ENCODE results near the gene PRPF31. TPM values are rescaled to one million over a fixed set of nuclear protein-coding genes. Genes with fewer than 3 reads are reported as not detected.
A peak's percentile ranks its signal among the peaks of the same experiment; 100 is the strongest.

Gene PRPF31
- total and polyA plus RNA-seq, 2 of the 4 experiments (the other 2 are of a cell fraction): 65.4 to 66.1 TPM

GRCh38 chr19:54165222-54165621 is 49.7 kb downstream of the PRPF31 start:
- peak overlapping the region; percentile 65 for H2AK9ac ChIP-seq (replicated peaks; ENCODE audit: low read depth, low read length, poor library complexity)
- no peak overlapping the region for H3K9ac ChIP-seq (ENCODE audit: low read depth, low read length)
- H3K23ac ChIP-seq (ENCODE audit: low read depth, low read length): no peak overlapping the region
- no peaks in the 10 kb centered on the region for H3K27me3 ChIP-seq (ENCODE audit: control insufficient read depth, insufficient read depth, low read length)
- H3K14ac ChIP-seq (replicated peaks; ENCODE audit: low read depth, low read length): no peak overlapping the region
- H3K79me1 ChIP-seq (ENCODE audit: low read depth in 1 of 2, low read length in 2 of 2): peaks cover 0 to 15% of the 10 kb centered on the region in 2 experiments; a peak in 1 of 4 replicates
- ATAC-seq (ENCODE audit: low read depth) (no peak), DNase-seq (no peak)
- no peak overlapping the region for H3K4me3 ChIP-seq (ENCODE audit: insufficient read depth, low read depth, low read length)
- no peak overlapping the region for H2BK15ac ChIP-seq (ENCODE audit: low read depth, low read length)
- H2BK20ac ChIP-seq (ENCODE audit: low read depth, low read length): no peak overlapping the region
- WGBS, 2 experiments (ENCODE audit: extremely low coverage in 2 of 2, insufficient read length in 1 of 2): 92% methylated on average over 22 of the region's 25 CpGs; no CpG with 5 or more reads in 1 of the 2 experiments
- intact Hi-C loops (cut with micrococcal nuclease): no loop called here
- dilution Hi-C loops (cut with HindIII; ENCODE audit: low sequenced_read_pairs, unreplicated experiment): no loop called here
- H2BK120ac ChIP-seq (ENCODE audit: low read depth, low read length): no peak overlapping the region
- no peaks in the 10 kb centered on the region; the same call in 1 of the 2 replicates for H3K9me1 ChIP-seq (ENCODE audit: insufficient read depth, low read length)
- no peak overlapping the region for H4K91ac ChIP-seq (ENCODE audit: insufficient read depth, low read depth, low read length)
- H3K27ac ChIP-seq (ENCODE audit: insufficient read depth, low read length): no peak overlapping the region
- H3K4me1 ChIP-seq (ENCODE audit: control insufficient read depth, insufficient read depth, low read length): peaks cover 6% of the 10 kb centered on the region; the same call in 1 of the 2 replicates
- ChIA-PET POLR2A (ENCODE audit: unreplicated experiment) (no interaction called here), CTCF (no interaction called here)
- BruUV-seq (replicated peaks): no TSS peak
- no peaks in the 10 kb centered on the region for H3K9me3 ChIP-seq (ENCODE audit: control insufficient read depth, insufficient read depth, low read length)
- no peak overlapping the region for H2BK5ac ChIP-seq (ENCODE audit: low read depth, low read length, poor library complexity, severe bottlenecking)
- H3K18ac ChIP-seq (ENCODE audit: low read depth, low read length): no peak overlapping the region
- H2AK5ac ChIP-seq (ENCODE audit: low read depth, low read length): no peak overlapping the region
- H3K56ac ChIP-seq (ENCODE audit: extremely low read depth, insufficient read depth, low read length): no peak overlapping the region
- H4K5ac ChIP-seq (ENCODE audit: low read depth, low read length): no peak overlapping the region
- H3K4ac ChIP-seq (ENCODE audit: low read depth, low read length): no peak overlapping the region
- H4K20me1 ChIP-seq (ENCODE audit: insufficient read depth, low read length): no peaks in the 10 kb centered on the region
- in situ Hi-C loops (cut with MboI; ENCODE audit: low sequenced_read_pairs): no loop called here
- H2AFZ ChIP-seq (replicated peaks; ENCODE audit: low read length, poor library complexity): no peak overlapping the region
- H3K36me3 ChIP-seq (ENCODE audit: control insufficient read depth, insufficient read depth, low read length): no peaks in the 10 kb centered on the region
- H3K4me2 ChIP-seq (ENCODE audit: low read depth, low read length): no peak overlapping the region
- TF ChIP-seq MAZ (IDR thresholded peaks at IDR 0.05; ENCODE audit: borderline replicate concordance, low read depth, low read length): no peak
- no peak for TF ChIP-seq CHD1 (IDR thresholded peaks at IDR 0.05; ENCODE audit: low read depth, low read length)
- TF ChIP-seq RCOR1 (IDR thresholded peaks at IDR 0.05; ENCODE audit: insufficient replicate concordance, low read length): no peak
- TF ChIP-seq MXI1 (IDR thresholded peaks at IDR 0.05; ENCODE audit: borderline replicate concordance, low read depth, low read length): no peak
- no peak for TF ChIP-seq RAD21 (IDR thresholded peaks at IDR 0.05; ENCODE audit: low read length)
- TF ChIP-seq, protein P1, sequence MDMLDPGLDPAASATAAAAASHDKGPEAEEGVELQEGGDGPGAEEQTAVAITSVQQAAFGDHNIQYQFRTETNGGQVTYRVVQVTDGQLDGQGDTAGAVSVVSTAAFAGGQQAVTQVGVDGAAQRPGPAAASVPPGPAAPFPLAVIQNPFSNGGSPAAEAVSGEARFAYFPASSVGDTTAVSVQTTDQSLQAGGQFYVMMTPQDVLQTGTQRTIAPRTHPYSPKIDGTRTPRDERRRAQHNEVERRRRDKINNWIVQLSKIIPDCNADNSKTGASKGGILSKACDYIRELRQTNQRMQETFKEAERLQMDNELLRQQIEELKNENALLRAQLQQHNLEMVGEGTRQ (IDR thresholded peaks at IDR 0.05; ENCODE audit: low read depth, low read length): no peak
- TF ChIP-seq POLR2A (IDR thresholded peaks at IDR 0.05; ENCODE audit: low read depth, low read length): no peak
- no peak for TF ChIP-seq RFX5 (IDR thresholded peaks at IDR 0.05; ENCODE audit: low read depth, low read length)
- TF ChIP-seq MAFK (IDR thresholded peaks at IDR 0.05; ENCODE audit: low read depth, low read length): no peak
- TF ChIP-seq CTCF (conservative IDR thresholded peaks at IDR 0.05; ENCODE audit: low read depth, low read length): no peak
- TF ChIP-seq CEBPB (IDR thresholded peaks at IDR 0.05; ENCODE audit: low read depth, low read length): no peak
- no peak for TF ChIP-seq NFE2L2 (IDR thresholded peaks at IDR 0.05; ENCODE audit: low read depth, low read length)
- TF ChIP-seq, protein P2, sequence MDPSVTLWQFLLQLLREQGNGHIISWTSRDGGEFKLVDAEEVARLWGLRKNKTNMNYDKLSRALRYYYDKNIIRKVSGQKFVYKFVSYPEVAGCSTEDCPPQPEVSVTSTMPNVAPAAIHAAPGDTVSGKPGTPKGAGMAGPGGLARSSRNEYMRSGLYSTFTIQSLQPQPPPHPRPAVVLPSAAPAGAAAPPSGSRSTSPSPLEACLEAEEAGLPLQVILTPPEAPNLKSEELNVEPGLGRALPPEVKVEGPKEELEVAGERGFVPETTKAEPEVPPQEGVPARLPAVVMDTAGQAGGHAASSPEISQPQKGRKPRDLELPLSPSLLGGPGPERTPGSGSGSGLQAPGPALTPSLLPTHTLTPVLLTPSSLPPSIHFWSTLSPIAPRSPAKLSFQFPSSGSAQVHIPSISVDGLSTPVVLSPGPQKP (IDR thresholded peaks at IDR 0.05; ENCODE audit: borderline replicate concordance, low read depth, low read length): no peak
- TF ChIP-seq BHLHE40 (IDR thresholded peaks at IDR 0.05; ENCODE audit: low read depth, low read length): no peak
- no peak overlapping the region for H4K8ac ChIP-seq (ENCODE audit: low read depth in 2 of 2, low read length in 2 of 2)
